Measurements from ENCODE around the gene CFAP251. TPM values are rescaled to one million over a fixed set of nuclear protein-coding genes. Genes with fewer than 3 reads are reported as not detected.

Gene CFAP251
- total RNA-seq, 1 donor from 2014 or later: 0.48 TPM

GRCh38 chr12:122001466-122002209 lies 83.2 kb downstream of the CFAP251 start:
- intact Hi-C loops (cut with micrococcal nuclease): no loop called here

- intact Hi-C loops (cut with micrococcal nuclease): no loop called here
These were observed 85.5 kb downstream of the CFAP251 start for GRCh38 chr12:122003651-122004611.

- intact Hi-C loops (cut with micrococcal nuclease): no loop called here
These were observed 86.3 kb downstream of the CFAP251 start for GRCh38 chr12:122004633-122005071.

GRCh38 chr12:122005252-122005776 lies 86.9 kb downstream of the CFAP251 start:
- intact Hi-C loops (cut with micrococcal nuclease): no loop called here

- intact Hi-C loops (cut with micrococcal nuclease): no loop called here
These were observed 88.0 kb downstream of the CFAP251 start for GRCh38 chr12:122006186-122006926.

- intact Hi-C loops (cut with micrococcal nuclease): no loop called here
These were observed 91.3 kb downstream of the CFAP251 start for GRCh38 chr12:122009741-122010140.

- intact Hi-C loops (cut with micrococcal nuclease): no loop called here
These were observed 93.8 kb downstream of the CFAP251 start for GRCh38 chr12:122012184-122012583.

GRCh38 chr12:122013136-122013535 lies 94.7 kb downstream of the CFAP251 start:
- intact Hi-C loops (cut with micrococcal nuclease): no loop called here

GRCh38 chr12:122013791-122014590 lies 95.6 kb downstream of the CFAP251 start:
- intact Hi-C loops (cut with micrococcal nuclease): no loop called here

GRCh38 chr12:122014781-122015180 lies 96.4 kb downstream of the CFAP251 start:
- intact Hi-C loops (cut with micrococcal nuclease): no loop called here

- intact Hi-C loops (cut with micrococcal nuclease): no loop called here
These were observed 100.1 kb downstream of the CFAP251 start for GRCh38 chr12:122018457-122018856.

- intact Hi-C loops (cut with micrococcal nuclease): no loop called here
These were observed 100.5 kb downstream of the CFAP251 start for GRCh38 chr12:122018937-122019336.

GRCh38 chr12:122020795-122021192 lies 102.4 kb downstream of the CFAP251 start:
- intact Hi-C loops (cut with micrococcal nuclease): no loop called here

GRCh38 chr12:122021193-122021821 lies 102.9 kb downstream of the CFAP251 start:
- intact Hi-C loops (cut with micrococcal nuclease): no loop called here

- intact Hi-C loops (cut with micrococcal nuclease): no loop called here
These were observed 103.5 kb downstream of the CFAP251 start, which contains the start of gene BCL7A for GRCh38 chr12:122021822-122022392. Gene BCL7A (plus strand): TSS chr12:122021884. CDS start chr12:122022092, 208 bp downstream.

- intact Hi-C loops (cut with micrococcal nuclease): no loop called here
These were observed 104.3 kb downstream of the CFAP251 start for GRCh38 chr12:122022393-122023338.

GRCh38 chr12:122023339-122024131 lies 105.1 kb downstream of the CFAP251 start:
- intact Hi-C loops (cut with micrococcal nuclease): no loop called here
